Effector memory CD4-positive, alpha-beta T cell (primary cell): Measurements from ENCODE around the gene C1orf56.

ENCODE experiments used
- DNase-seq, 3 donors: peaks; one replicate each; pipeline ENCODE4 v3.0.0-alpha.2; 2020
- H3K27ac ChIP-seq: 2 replicates; pipeline ENCODE4 v1.7.0; 2013; ENCODE audit warnings: mild to moderate bottlenecking, low read length, moderate library complexity; ENCODE audit not compliant: insufficient read depth, poor library complexity, severe bottlenecking
- H3K27me3 ChIP-seq: replicated peaks from 2 replicates; pipeline ENCODE4 v1.7.0; 2013; ENCODE audit warnings: mild to moderate bottlenecking, low read length; ENCODE audit not compliant: insufficient read depth, control insufficient read depth, poor library complexity, severe bottlenecking
- H3K36me3 ChIP-seq: 2 replicates; pipeline ENCODE4 v1.7.0; 2013; ENCODE audit warnings: mild to moderate bottlenecking, low read length, moderate library complexity; ENCODE audit not compliant: control insufficient read depth, insufficient read depth
- H3K4me1 ChIP-seq: 2 replicates; pipeline ENCODE4 v1.7.0; 2013; ENCODE audit warnings: low read length, mild to moderate bottlenecking; ENCODE audit not compliant: control insufficient read depth, insufficient read depth, poor library complexity, severe bottlenecking
- H3K4me3 ChIP-seq: 2 replicates; pipeline ENCODE4 v1.7.0; 2013; ENCODE audit warnings: low read length, low read depth, mild to moderate bottlenecking; ENCODE audit not compliant: insufficient read depth, poor library complexity, severe bottlenecking
- H3K9me3 ChIP-seq: 2 replicates; pipeline ENCODE4 v1.7.0; 2013; ENCODE audit warnings: mild to moderate bottlenecking, low read length, moderate library complexity; ENCODE audit not compliant: control insufficient read depth

Gene C1orf56

DNA sequence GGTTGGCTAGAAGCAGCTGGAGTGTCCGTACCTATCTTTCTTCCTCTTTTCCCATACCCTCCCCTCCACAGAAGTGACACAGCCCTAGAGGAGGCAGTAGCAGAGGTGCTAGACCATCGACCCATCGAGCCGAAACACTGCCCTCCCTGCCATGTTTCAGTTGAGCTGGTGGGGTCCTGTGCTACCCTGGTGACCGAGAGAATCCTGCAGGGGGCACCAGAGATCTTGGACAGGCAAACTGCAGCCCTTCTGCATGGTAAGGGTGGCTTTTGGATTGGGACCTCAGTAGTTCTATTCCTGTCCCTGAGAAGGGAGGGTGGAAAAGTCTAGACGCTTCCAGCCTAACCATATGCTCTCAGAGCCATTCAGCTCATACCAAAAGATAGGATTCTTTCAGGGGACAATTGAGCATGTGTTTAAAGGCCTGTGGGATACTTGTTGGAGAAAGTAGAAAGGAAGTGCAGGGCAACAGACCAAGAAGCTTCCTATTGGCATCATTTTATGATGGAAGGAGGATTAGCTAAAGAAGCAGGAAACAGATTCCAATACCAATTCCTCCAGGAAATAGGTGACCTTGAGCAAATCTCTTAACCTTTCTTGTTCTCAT is 22.9 kb upstream of the C1orf56 start:
- Histone ChIP-seq H3K9me3 (no peaks in the 10 kb centered on the region), H3K4me1 (peaks cover 3% of the 10 kb centered on the region), H3K27ac (no peak overlapping the region), H3K27me3 (no peaks in the 10 kb centered on the region), H3K36me3 (peaks cover 36% of the 10 kb centered on the region), H3K4me3 (no peak overlapping the region)
- peak; percentile 68 to 75 (median 71) for DNase-seq

DNA sequence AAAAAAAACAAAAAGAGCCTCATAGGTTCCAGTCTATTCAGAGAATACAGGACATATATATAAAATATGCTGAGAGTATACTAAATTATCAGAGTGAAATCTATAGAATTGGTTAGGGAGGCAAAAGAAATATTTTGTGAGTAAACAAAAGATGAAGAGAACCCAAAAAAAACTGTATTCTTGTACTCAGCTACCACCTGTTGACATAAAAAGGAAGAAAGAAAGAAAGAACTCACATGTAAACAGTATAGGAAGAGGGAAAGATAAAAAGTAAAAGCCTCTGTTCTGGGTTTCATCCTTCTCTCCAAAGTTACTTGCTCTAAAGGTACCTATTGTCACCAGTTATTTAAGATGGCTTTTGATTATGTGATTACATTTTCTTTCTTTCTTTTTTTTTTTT is 21.1 kb upstream of the C1orf56 start:
- Histone ChIP-seq H3K27ac (no peak overlapping the region), H3K27me3 (no peaks in the 10 kb centered on the region), H3K9me3 (no peaks in the 10 kb centered on the region), H3K36me3 (peaks cover 45% of the 10 kb centered on the region), H3K4me1 (peaks cover 3% of the 10 kb centered on the region), H3K4me3 (no peak overlapping the region)
- DNase-seq, result no peak

DNA sequence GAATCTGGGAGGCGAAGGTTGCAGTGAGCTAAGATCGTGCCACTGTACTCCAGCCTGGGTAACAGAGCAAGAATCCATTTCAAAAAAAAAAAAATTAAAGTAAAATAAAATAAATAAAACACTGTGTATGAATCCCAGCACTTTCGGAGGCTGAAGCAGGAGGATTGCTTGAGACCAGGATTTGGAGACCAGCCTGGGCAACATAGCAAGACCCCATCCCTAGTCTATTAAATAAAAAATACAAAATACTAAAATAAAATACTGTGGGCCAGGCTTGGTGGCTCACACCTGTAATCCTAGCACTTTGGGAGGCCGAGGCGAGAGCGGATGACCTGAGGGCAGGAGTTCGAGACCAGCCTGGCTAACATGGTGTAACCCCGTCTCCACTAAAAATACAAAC is 15.4 kb upstream of the C1orf56 start:
- no peak for DNase-seq
- no peak overlapping the region for H3K27ac ChIP-seq
- H3K27me3 ChIP-seq, result no peaks in the 10 kb centered on the region
- H3K9me3 ChIP-seq, result no peaks in the 10 kb centered on the region
- no peaks in the 10 kb centered on the region for H3K4me1 ChIP-seq
- H3K4me3 ChIP-seq, result no peak overlapping the region
- peaks cover 40% of the 10 kb centered on the region for H3K36me3 ChIP-seq

DNA sequence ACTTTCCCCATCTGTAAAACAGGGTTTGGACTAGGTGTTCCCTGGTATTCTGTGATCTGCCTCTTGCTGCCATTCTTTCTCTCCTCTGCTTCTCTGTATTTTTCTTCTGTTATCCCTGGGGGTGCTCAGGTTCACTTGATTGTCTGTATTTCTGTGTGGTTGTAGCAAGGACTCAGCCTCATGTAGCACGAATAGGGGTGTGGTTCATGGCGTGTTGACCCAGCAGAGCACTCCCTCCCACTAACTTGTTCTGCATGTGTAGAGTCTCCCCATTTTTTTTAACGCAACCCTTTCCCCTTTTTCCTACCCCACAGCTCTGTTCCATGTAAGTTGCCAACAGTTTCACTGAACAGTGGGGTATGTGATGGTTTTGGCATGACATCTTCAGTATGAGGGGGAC is 12.4 kb upstream of the C1orf56 start:
- no peaks in the 10 kb centered on the region for H3K27me3 ChIP-seq
- H3K4me3 ChIP-seq, result no peak overlapping the region
- H3K36me3 ChIP-seq, result peaks cover 25% of the 10 kb centered on the region
- no peak overlapping the region for H3K27ac ChIP-seq
- no peaks in the 10 kb centered on the region for H3K9me3 ChIP-seq
- no peak for DNase-seq
- no peaks in the 10 kb centered on the region for H3K4me1 ChIP-seq

DNA sequence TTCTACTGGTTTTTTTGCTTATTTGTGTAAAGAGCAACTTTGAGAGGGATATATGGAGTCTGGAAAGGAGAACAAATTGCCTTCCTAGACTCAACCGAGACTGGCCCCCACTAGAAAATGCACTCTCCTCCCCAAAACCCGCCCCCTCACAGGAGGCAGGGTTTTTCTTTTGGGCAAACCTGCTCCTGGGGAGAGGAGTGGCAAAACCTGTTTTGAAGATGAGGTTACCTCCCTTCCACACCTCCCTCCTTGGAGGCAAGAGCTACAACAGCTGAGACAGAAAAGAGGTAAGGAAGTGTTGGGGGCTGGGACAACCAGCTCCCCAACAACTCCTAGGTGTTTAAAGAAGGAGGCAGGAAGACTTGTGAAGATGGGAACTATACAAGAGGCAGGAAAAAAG is 11.2 kb upstream of the C1orf56 start, which contains the start of gene BNIPL:
Gene BNIPL, plus strand, starts transcription at position 231 of the 400 bp plus-strand sequence. Its CDS starts 140 bp downstream, at position 371.
- Histone ChIP-seq H3K4me3 (no peak within 1 kb of the TSS), H3K36me3 (peaks cover 16% of the 10 kb centered on the region), H3K27ac (no peak within 1 kb of the TSS), H3K4me1 (no peaks in the 10 kb centered on the region), H3K27me3 (no peaks in the 10 kb centered on the region), H3K9me3 (no peaks in the 10 kb centered on the region)
- no peak for DNase-seq

DNA sequence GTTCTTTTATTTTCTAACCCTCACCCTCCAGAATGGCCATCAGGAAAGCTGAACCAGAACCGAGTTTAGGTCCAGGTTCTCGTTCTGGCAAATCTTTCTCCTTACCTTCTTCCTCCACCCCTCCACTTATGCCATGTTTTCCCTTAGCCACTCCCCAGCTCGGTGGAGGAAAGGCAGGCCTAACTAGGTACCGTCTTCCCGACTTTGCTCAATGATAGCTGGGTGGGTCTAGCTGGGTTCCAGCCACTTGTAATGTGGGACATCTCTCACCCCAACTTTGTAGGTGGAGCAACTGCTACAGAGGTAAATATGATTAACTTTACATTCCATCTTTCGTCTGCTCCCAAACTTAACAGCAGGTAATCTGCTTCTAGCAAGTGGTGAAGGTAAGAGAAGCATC is 10.5 kb upstream of the C1orf56 start:
- Histone ChIP-seq H3K27ac (no peak overlapping the region), H3K36me3 (peaks cover 13% of the 10 kb centered on the region), H3K27me3 (no peaks in the 10 kb centered on the region), H3K4me1 (no peaks in the 10 kb centered on the region), H3K4me3 (no peak overlapping the region), H3K9me3 (no peaks in the 10 kb centered on the region)
- no peak for DNase-seq

DNA sequence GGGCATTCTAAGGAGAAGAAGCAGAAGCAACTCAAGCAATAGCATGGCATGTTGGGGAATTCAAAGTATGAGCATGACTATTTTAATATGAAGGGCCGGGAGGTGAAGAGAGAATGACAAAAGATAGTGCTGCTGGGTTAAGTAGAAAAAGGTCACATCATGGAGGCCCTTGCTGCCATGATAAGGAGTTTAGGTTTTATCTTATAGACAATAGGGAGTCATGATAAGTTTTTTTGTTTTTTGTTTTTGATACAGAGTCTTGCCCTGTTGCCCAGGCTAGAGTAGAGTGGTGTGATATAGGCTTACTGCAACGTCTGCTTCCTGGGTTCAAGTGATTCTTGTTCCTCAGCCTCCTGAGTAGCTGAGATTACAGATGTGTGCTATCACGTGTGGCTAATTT is 8.0 kb upstream of the C1orf56 start:
- H3K36me3 ChIP-seq, result peaks cover 3% of the 10 kb centered on the region
- DNase-seq, result no peak
- no peaks in the 10 kb centered on the region for H3K9me3 ChIP-seq
- no peaks in the 10 kb centered on the region for H3K4me1 ChIP-seq
- H3K27ac ChIP-seq, result no peak overlapping the region
- H3K4me3 ChIP-seq, result no peak overlapping the region
- H3K27me3 ChIP-seq, result no peaks in the 10 kb centered on the region

DNA sequence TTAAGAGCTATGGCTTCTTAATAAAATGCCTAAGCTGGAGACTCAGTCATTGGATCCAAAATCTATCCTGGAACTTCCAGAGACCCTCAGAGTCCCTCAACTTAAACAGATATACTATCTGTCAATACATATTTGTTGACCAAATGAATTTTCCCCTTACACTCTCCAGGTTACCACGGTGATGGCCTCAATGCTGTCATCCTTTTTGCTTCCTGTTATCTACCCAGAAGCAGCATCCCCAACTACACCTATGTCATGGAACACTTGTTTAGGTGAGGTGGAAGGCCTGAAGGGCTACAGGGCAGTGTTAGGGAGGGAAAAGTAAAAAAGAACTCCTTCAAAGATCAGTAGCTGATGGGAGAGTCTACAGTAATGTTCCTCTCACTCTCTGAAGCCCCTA is 4.4 kb upstream of the C1orf56 start:
- DNase-seq, result no peak
- Histone ChIP-seq H3K4me3 (no peak overlapping the region), H3K36me3 (no peaks in the 10 kb centered on the region), H3K27ac (no peak overlapping the region), H3K9me3 (no peaks in the 10 kb centered on the region), H3K27me3 (no peaks in the 10 kb centered on the region), H3K4me1 (peaks cover 8% of the 10 kb centered on the region)

DNA sequence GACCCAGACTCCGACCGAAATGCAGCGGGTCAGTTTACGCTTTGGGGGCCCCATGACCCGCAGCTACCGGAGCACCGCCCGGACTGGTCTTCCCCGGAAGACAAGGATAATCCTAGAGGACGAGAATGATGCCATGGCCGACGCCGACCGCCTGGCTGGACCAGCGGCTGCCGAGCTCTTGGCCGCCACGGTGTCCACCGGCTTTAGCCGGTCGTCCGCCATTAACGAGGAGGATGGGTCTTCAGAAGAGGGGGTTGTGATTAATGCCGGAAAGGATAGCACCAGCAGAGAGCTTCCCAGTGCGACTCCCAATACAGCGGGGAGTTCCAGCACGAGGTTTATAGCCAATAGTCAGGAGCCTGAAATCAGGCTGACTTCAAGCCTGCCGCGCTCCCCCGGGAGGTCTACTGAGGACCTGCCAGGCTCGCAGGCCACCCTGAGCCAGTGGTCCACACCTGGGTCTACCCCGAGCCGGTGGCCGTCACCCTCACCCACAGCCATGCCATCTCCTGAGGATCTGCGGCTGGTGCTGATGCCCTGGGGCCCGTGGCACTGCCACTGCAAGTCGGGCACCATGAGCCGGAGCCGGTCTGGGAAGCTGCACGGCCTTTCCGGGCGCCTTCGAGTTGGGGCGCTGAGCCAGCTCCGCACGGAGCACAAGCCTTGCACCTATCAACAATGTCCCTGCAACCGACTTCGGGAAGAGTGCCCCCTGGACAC is 534 bp downstream of the C1orf56 start:
- H3K4me3 ChIP-seq, result peak overlapping the region; percentile 74
- peak overlapping the region; percentile 82 for H3K27ac ChIP-seq
- DNase-seq, result peak in 1 of 3 donors; percentile 11
- no peaks in the 10 kb centered on the region for H3K27me3 ChIP-seq
- no peaks in the 10 kb centered on the region for H3K9me3 ChIP-seq
- H3K36me3 ChIP-seq, result peaks cover 18% of the 10 kb centered on the region
- peaks cover 25% of the 10 kb centered on the region for H3K4me1 ChIP-seq

DNA sequence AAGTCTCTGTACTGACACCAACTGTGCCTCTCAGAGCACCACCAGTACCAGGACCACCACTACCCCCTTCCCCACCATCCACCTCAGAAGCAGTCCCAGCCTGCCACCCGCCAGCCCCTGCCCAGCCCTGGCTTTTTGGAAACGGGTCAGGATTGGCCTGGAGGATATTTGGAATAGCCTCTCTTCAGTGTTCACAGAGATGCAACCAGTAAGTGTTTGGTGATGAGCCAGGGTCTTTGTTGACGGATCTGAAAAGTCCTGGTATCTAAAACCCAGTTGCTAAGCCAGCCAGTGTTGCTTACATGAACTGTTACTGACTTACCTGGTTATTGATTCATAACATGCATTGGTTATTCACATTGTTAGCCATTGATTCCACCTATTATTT is 1.1 kb downstream of the C1orf56 start:
- Histone ChIP-seq H3K27me3 (no peaks in the 10 kb centered on the region), H3K4me3 (peak overlapping the region; percentile 74), H3K9me3 (no peaks in the 10 kb centered on the region), H3K27ac (peak overlapping the region; percentile 82), H3K36me3 (peaks cover 23% of the 10 kb centered on the region), H3K4me1 (peaks cover 30% of the 10 kb centered on the region)
- no peak for DNase-seq
